WERI-Rb-1 (cell line): ENCODE data around the gene RAB2B.

Source experiments
- DNase-seq: peaks from one replicate; pipeline ENCODE4 v3.0.0-alpha.2; 2020
- H3K27ac ChIP-seq: fragments of 250-450 bp; sonication (Bioruptor Pico); 2 replicates; pipeline ENCODE4 v1.5.1; 2020; ENCODE audit warnings: mild to moderate bottlenecking, moderate library complexity
- H3K27me3 ChIP-seq: fragments of 250-450 bp; sonication (Bioruptor Pico); 2 replicates; pipeline ENCODE4 v1.5.1; 2021; ENCODE audit warnings: mild to moderate bottlenecking, low read depth, moderate library complexity; ENCODE audit not compliant: insufficient read depth, severe bottlenecking
- H3K36me3 ChIP-seq: fragments of 250-450 bp; sonication (Bioruptor Pico); 2 replicates; pipeline ENCODE4 v1.5.1; 2020; ENCODE audit warnings: mild to moderate bottlenecking, moderate library complexity
- H3K4me3 ChIP-seq: 2 replicates; pipeline ENCODE4 v1.5.1; 2011; ENCODE audit warnings: low read depth, mild to moderate bottlenecking, control low read depth, low read length
- H3K9me3 ChIP-seq: fragments of 250-450 bp; sonication (Bioruptor Pico); 2 replicates; pipeline ENCODE4 v1.5.1; 2021; ENCODE audit warnings: mild to moderate bottlenecking, moderate library complexity; ENCODE audit not compliant: severe bottlenecking
- CTCF ChIP-seq: IDR thresholded peaks from 2 replicates; pipeline ENCODE4 v1.5.1; 2011; ENCODE audit warnings: low read depth, mild to moderate bottlenecking, control low read depth, inconsistent platforms, low read length

The RAB2B gene

GRCh38 chr14:21428930-21429329 is 47.8 kb downstream of the RAB2B start:
- TF ChIP-seq CTCF = no peak
- no peak for DNase-seq
- H3K27me3 ChIP-seq = no peaks in the 10 kb centered on the region
- no peak overlapping the region for H3K4me3 ChIP-seq
- no peaks in the 10 kb centered on the region for H3K9me3 ChIP-seq
- H3K27ac ChIP-seq = no peak overlapping the region
- H3K36me3 ChIP-seq = peaks cover 76% of the 10 kb centered on the region

GRCh38 chr14:21426692-21427091 is 50.1 kb downstream of the RAB2B start:
- DNase-seq = no peak
- peaks cover 93% of the 10 kb centered on the region for H3K36me3 ChIP-seq
- H3K9me3 ChIP-seq = no peaks in the 10 kb centered on the region
- no peaks in the 10 kb centered on the region for H3K27me3 ChIP-seq
- TF ChIP-seq CTCF = no peak
- no peak overlapping the region for H3K4me3 ChIP-seq
- H3K27ac ChIP-seq = no peak overlapping the region

GRCh38 chr14:21419528-21419927 is 57.2 kb downstream of the RAB2B start:
- Histone ChIP-seq H3K27me3 (no peaks in the 10 kb centered on the region), H3K27ac (no peak overlapping the region), H3K36me3 (peaks cover 89% of the 10 kb centered on the region), H3K4me3 (no peak overlapping the region), H3K9me3 (no peaks in the 10 kb centered on the region)
- DNase-seq = no peak
- TF ChIP-seq CTCF = no peak

DNA sequence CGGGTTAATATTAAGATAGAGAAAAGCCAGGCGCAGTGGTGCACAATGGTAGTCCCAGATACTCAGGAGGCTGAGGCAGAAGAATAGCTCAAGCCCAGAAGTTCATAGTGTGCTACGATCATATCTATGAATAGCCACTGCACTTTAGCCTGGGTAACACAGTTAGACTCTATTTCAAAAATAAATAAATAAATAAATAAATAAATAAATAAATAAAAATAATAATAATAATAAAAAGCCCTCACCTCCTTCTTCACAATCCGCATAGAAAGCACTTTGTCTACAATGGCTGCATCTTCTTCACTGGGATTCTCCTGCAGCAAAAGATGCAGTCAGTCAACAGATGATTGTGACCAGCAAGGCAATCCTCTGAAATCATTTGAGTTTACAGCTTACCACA is 61.4 kb downstream of the RAB2B start:
- TF ChIP-seq CTCF = no peak
- Histone ChIP-seq H3K4me3 (no peak overlapping the region), H3K27me3 (no peaks in the 10 kb centered on the region), H3K9me3 (no peaks in the 10 kb centered on the region), H3K27ac (no peak overlapping the region), H3K36me3 (peaks cover 88% of the 10 kb centered on the region)
- no peak for DNase-seq

DNA sequence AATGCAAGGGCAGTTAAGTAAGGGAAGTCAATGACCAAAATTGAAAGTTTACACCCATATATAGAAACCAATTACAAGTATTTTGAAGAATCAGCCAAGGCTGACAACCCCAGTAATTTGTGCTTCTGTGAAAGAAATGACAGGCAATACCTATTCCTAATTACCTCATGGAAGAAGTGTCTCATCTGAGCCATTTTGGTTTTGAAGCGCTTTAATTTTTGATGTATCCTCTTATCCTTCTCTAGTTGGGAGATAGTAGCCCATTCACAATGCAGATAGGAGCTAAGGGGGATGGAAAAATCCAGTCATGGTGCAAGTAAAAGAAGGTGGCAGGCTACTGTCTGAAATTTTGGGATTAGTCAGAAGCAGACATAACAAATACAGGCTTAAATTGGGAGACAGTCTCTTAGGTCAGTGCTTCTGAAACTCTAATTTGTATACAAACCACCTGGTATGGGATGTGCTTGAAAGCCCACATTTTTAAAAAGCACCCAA is 62.6 kb downstream of the RAB2B start:
- DNase-seq = no peak
- TF ChIP-seq CTCF = no peak
- Histone ChIP-seq H3K4me3 (no peak overlapping the region), H3K36me3 (peaks cover 87% of the 10 kb centered on the region), H3K27ac (no peak overlapping the region), H3K27me3 (no peaks in the 10 kb centered on the region), H3K9me3 (no peaks in the 10 kb centered on the region)
